Mesenchymal stem cell (in vitro differentiated cells and primary cell): ENCODE data around the gene PGM1.

Experiments used
- DNase-seq: peaks from one replicate; pipeline ENCODE4 v3.0.0-alpha.2; 2013
- H2AFZ ChIP-seq: one replicate; pipeline ENCODE4 v1.6.1; 2013; ENCODE audit warnings: low read depth, mild to moderate bottlenecking, control low read depth, inconsistent platforms, low read length, moderate library complexity
- H2AK5ac ChIP-seq: 2 replicates; pipeline ENCODE4 v1.6.1; 2013; ENCODE audit warnings: low read length, moderate library complexity, mild to moderate bottlenecking, inconsistent platforms; ENCODE audit not compliant: severe bottlenecking
- H2BK120ac ChIP-seq: one replicate; pipeline ENCODE4 v1.6.1; 2013; ENCODE audit warnings: low read depth, mild to moderate bottlenecking, inconsistent platforms, low read length, moderate library complexity
- H2BK12ac ChIP-seq, 2 experiments: one replicate each; pipeline ENCODE4 v1.6.1; 2013; ENCODE audit warnings: inconsistent platforms in 2 of 2, low read length in 2 of 2, mild to moderate bottlenecking in 2 of 2, moderate library complexity in 2 of 2, control low read depth in 1 of 2
- H2BK15ac ChIP-seq: one replicate; pipeline ENCODE4 v1.6.1; 2013; ENCODE audit warnings: mild to moderate bottlenecking, low read depth, inconsistent platforms; ENCODE audit not compliant: poor library complexity, severe bottlenecking
- H2BK5ac ChIP-seq: 2 replicates; pipeline ENCODE4 v1.6.1; 2013; ENCODE audit warnings: low read depth, mild to moderate bottlenecking, low read length, control low read depth, inconsistent platforms; ENCODE audit not compliant: poor library complexity, severe bottlenecking
- H3K14ac ChIP-seq, 2 experiments: one replicate each; pipeline ENCODE4 v1.6.1; 2013; ENCODE audit warnings: inconsistent platforms in 2 of 2, low read length in 2 of 2, control low read depth in 1 of 2, mild to moderate bottlenecking in 1 of 2, moderate library complexity in 1 of 2
- H3K18ac ChIP-seq, 2 experiments: one replicate each; pipeline ENCODE4 v1.6.1; 2013; ENCODE audit warnings: inconsistent platforms in 2 of 2, low read length in 2 of 2, control low read depth in 1 of 2, low read depth in 1 of 2, mild to moderate bottlenecking in 1 of 2
- H3K23ac ChIP-seq, 2 experiments: one replicate each; pipeline ENCODE4 v1.6.1; 2013; ENCODE audit warnings: inconsistent platforms in 2 of 2, low read length in 2 of 2, mild to moderate bottlenecking in 2 of 2, moderate library complexity in 2 of 2, control low read depth in 1 of 2
- H3K27ac ChIP-seq: 2 replicates; pipeline ENCODE4 v1.5.1; 2013; ENCODE audit warnings: mild to moderate bottlenecking, moderate library complexity, low read length, control low read depth, inconsistent platforms; ENCODE audit not compliant: poor library complexity, severe bottlenecking
- H3K27me3 ChIP-seq, 2 experiments: 2 replicates each; pipeline versions ENCODE4 v1.6.1 to v1.7.0; 2013; ENCODE audit warnings: low read length in 2 of 2, mild to moderate bottlenecking in 2 of 2, moderate library complexity in 2 of 2, control low read depth in 1 of 2, inconsistent platforms in 1 of 2; ENCODE audit not compliant: control insufficient read depth in 1 of 2, insufficient read depth in 1 of 2
- H3K36me3 ChIP-seq, 2 experiments: 2 replicates each; pipeline versions ENCODE4 v1.6.1 to v1.7.0; 2013; ENCODE audit warnings: low read length in 2 of 2, control low read depth in 1 of 2, inconsistent platforms in 1 of 2, low read depth in 1 of 2, mild to moderate bottlenecking in 1 of 2; ENCODE audit not compliant: insufficient read depth in 2 of 2, control insufficient read depth in 1 of 2
- H3K4ac ChIP-seq, 2 experiments: one replicate each; pipeline ENCODE4 v1.6.1; 2013; ENCODE audit warnings: inconsistent platforms in 2 of 2, low read length in 2 of 2, mild to moderate bottlenecking in 2 of 2, moderate library complexity in 2 of 2, control low read depth in 1 of 2, low read depth in 1 of 2
- H3K4me1 ChIP-seq: 2 replicates; pipeline ENCODE4 v1.6.1; 2013; ENCODE audit warnings: low read depth, low read length, control low read depth; ENCODE audit not compliant: control insufficient read depth, insufficient read depth
- H3K4me2 ChIP-seq: 2 replicates; pipeline ENCODE4 v1.6.1; 2013; ENCODE audit warnings: low read length, mild to moderate bottlenecking, inconsistent platforms; ENCODE audit not compliant: poor library complexity, severe bottlenecking
- H3K4me3 ChIP-seq, 2 experiments: 2 replicates each; pipeline versions ENCODE4 v1.5.1 to v1.7.0; 2013; ENCODE audit warnings: low read length in 2 of 2, mild to moderate bottlenecking in 2 of 2, control low read depth in 1 of 2, low read depth in 1 of 2; ENCODE audit not compliant: insufficient read depth in 1 of 2
- H3K79me1 ChIP-seq: replicated peaks from 2 replicates; pipeline ENCODE4 v1.6.1; 2013; ENCODE audit warnings: mild to moderate bottlenecking, control low read depth, low read length, inconsistent platforms; ENCODE audit not compliant: poor library complexity, severe bottlenecking
- H3K9ac ChIP-seq: 2 replicates; pipeline ENCODE4 v1.7.0; 2013; ENCODE audit warnings: mild to moderate bottlenecking, low read length, moderate library complexity
- H3K9me3 ChIP-seq: 2 replicates; pipeline ENCODE4 v1.7.0; 2013; ENCODE audit warnings: mild to moderate bottlenecking, low read length; ENCODE audit not compliant: control insufficient read depth
- H4K8ac ChIP-seq: one replicate; pipeline ENCODE4 v1.6.1; 2013; ENCODE audit warnings: inconsistent platforms, mild to moderate bottlenecking, low read length, moderate library complexity
- H4K91ac ChIP-seq: one replicate; pipeline ENCODE4 v1.6.1; 2013; ENCODE audit warnings: mild to moderate bottlenecking, low read length, inconsistent platforms
- WGBS: methylation state at CpG from one replicate; pipeline ENCODE4 v1.1.7; 2013; ENCODE audit warnings: mixed read lengths; 5-methylcytosine and 5-hydroxymethylcytosine counted together

The PGM1 gene

DNA sequence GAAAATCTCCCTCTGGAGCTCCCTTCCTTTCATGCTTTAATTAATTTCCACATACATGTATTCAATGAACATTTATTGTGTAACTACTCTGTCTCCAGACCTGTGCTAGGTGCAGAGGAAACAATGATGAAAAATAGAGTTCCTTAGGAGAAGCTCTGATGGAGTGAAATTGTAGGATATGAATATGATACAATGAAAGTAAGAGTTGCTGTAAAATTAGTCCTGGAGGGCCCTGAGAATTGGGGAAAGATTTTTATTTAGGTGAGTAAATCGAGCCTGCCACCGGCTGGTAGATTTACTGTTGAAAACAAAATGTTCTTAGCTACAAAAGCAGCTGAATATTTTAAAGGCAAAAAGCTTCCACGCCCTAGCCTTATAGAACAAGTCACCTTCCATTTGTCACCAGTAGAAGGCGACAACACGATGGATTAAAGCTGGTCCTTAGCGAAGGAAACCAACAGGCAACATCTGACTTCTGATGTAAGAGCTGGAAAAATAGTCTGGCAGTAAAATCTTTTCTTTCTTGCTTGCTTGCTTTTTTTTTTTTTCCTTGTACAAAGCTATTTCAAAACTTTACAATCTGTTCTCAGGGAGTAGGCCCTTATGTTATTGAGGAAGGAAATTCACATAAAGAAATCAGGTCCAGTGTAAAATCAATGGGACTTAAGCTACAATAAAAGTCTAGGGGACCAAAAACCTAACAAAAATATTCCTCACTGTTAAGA, 98.7 kb downstream of the PGM1 start:
- Histone ChIP-seq H4K91ac (no peak overlapping the region), H3K4me2 (no peak overlapping the region), H3K23ac (no peak overlapping the region), H2AK5ac (no peak overlapping the region), H3K27me3 (peaks cover 0 to 3% of the 10 kb centered on the region in 2 experiments), H2BK12ac (no peak overlapping the region), H4K8ac (no peak overlapping the region), H3K27ac (no peak overlapping the region), H3K9me3 (no peaks in the 10 kb centered on the region), H2BK120ac (no peak overlapping the region), H2BK5ac (no peak overlapping the region), H3K18ac (no peak overlapping the region), H3K79me1 (no peaks in the 10 kb centered on the region), H3K4me1 (peaks cover 3% of the 10 kb centered on the region), H2BK15ac (no peak overlapping the region), H3K9ac (peak overlapping the region; percentile 76), H3K14ac (no peak overlapping the region), H2AFZ (no peak overlapping the region), H3K4ac (no peak overlapping the region), H3K4me3 (no peak overlapping the region), H3K36me3 (no peaks in the 10 kb centered on the region)
- DNase-seq, result peak; percentile 91
- 3% methylated on average over 5 of the region's 6 CpGs for WGBS

GRCh38 chr1:63693944-63694571, 100.8 kb downstream of the PGM1 start:
- Histone ChIP-seq H4K91ac (no peak overlapping the region), H3K14ac (no peak overlapping the region), H3K79me1 (no peaks in the 10 kb centered on the region), H3K27me3 (no peaks in the 10 kb centered on the region), H3K9ac (no peak overlapping the region), H2BK120ac (no peak overlapping the region), H3K4me1 (peaks cover under 1% of the 10 kb centered on the region), H3K27ac (no peak overlapping the region), H2AFZ (no peak overlapping the region), H4K8ac (no peak overlapping the region), H3K4ac (no peak overlapping the region), H3K18ac (peak overlapping the region in 1 of 2 experiments; percentile 1), H3K4me2 (no peak overlapping the region), H3K4me3 (no peak overlapping the region), H2BK12ac (no peak overlapping the region), H3K23ac (no peak overlapping the region), H3K36me3 (no peaks in the 10 kb centered on the region), H2AK5ac (no peak overlapping the region), H2BK15ac (no peak overlapping the region), H2BK5ac (no peak overlapping the region), H3K9me3 (no peaks in the 10 kb centered on the region)
- DNase-seq, result peak; percentile 72
- WGBS, result 60% methylated on average over 1 of the region's 2 CpGs

- no peak for DNase-seq
- Histone ChIP-seq H2BK120ac (no peak overlapping the region), H3K23ac (no peak overlapping the region), H3K4me3 (no peak overlapping the region), H3K9me3 (no peaks in the 10 kb centered on the region), H2BK12ac (no peak overlapping the region), H2BK15ac (no peak overlapping the region), H2BK5ac (no peak overlapping the region), H3K4me2 (no peak overlapping the region), H3K4me1 (peaks cover 6% of the 10 kb centered on the region), H3K18ac (no peak overlapping the region), H3K27ac (no peak overlapping the region), H3K79me1 (no peaks in the 10 kb centered on the region), H3K27me3 (no peaks in the 10 kb centered on the region), H3K4ac (no peak overlapping the region), H3K9ac (no peak overlapping the region), H3K36me3 (no peaks in the 10 kb centered on the region), H3K14ac (no peak overlapping the region), H4K91ac (no peak overlapping the region), H2AK5ac (no peak overlapping the region), H2AFZ (no peak overlapping the region), H4K8ac (no peak overlapping the region)
- 94% methylated on average over 13 of the region's 13 CpGs for WGBS
Observed at GRCh38 chr1:63698001-63698838, 105.0 kb downstream of the PGM1 start.

DNA sequence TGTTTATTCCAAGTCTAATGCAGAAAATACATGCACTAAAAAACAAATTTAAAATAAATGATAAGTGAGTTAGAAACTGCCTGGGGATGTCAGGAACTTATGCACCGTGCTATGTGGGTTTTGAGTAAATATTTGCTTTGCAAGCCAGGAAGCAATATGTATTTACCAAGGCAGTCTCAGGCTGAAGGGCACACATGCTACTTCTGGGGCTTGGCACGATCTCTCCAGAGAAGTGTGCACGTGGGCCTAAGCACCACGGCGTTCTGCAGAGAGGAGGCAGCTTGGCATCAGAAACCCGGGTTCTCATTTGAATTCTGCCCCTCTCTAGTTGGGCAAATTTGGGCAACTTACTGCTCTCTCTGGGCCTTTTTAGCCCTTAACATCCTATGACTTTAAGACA, 108.0 kb downstream of the PGM1 start:
- H4K8ac ChIP-seq, result no peak overlapping the region
- peaks cover 0 to 8% of the 10 kb centered on the region in 2 experiments for H3K27me3 ChIP-seq
- no peak overlapping the region for H3K23ac ChIP-seq
- H2AFZ ChIP-seq, result no peak overlapping the region
- no peaks in the 10 kb centered on the region for H3K36me3 ChIP-seq
- no peak overlapping the region for H3K4me3 ChIP-seq
- H3K4me2 ChIP-seq, result no peak overlapping the region
- no peak overlapping the region for H4K91ac ChIP-seq
- no peaks in the 10 kb centered on the region for H3K79me1 ChIP-seq
- H2BK12ac ChIP-seq, result no peak overlapping the region
- 92% methylated on average over 6 of the region's 6 CpGs for WGBS
- no peak overlapping the region for H2BK120ac ChIP-seq
- peak overlapping the region; percentile 19 for H2AK5ac ChIP-seq
- H3K9ac ChIP-seq, result no peak overlapping the region
- H3K4me1 ChIP-seq, result peaks cover 12% of the 10 kb centered on the region
- H3K4ac ChIP-seq, result no peak overlapping the region
- no peak overlapping the region for H3K27ac ChIP-seq
- H3K9me3 ChIP-seq, result no peaks in the 10 kb centered on the region
- DNase-seq, result no peak
- no peak overlapping the region for H2BK15ac ChIP-seq
- no peak overlapping the region for H3K18ac ChIP-seq
- H2BK5ac ChIP-seq, result no peak overlapping the region
- H3K14ac ChIP-seq, result no peak overlapping the region
